GM13977 (cell line): Measurements from ENCODE around the gene CCDC137.
A peak's percentile ranks its signal among the peaks of the same experiment; 100 is the strongest.

Source experiments
- DNase-seq: peaks from one replicate; pipeline ENCODE4 v3.0.0; 2012; ENCODE audit warnings: low spot score
- CTCF ChIP-seq: IDR thresholded peaks from 2 replicates; pipeline ENCODE4 v1.5.1; 2012; ENCODE audit warnings: mild to moderate bottlenecking, control low read depth; ENCODE audit not compliant: insufficient read depth; ENCODE audit errors: extremely low read depth, missing control alignments
- in situ Hi-C: fragments of 300-500 bp; cut with MboI; formaldehyde crosslinking; loops from one replicate; pipeline ENCODE4 v1.12.0; 2022; ENCODE audit warnings: low sequenced_read_pairs, low pct_unique_long_range_greater_than_20kb, mixed read lengths, inconsistent platforms; ENCODE audit not compliant: unreplicated experiment

CCDC137 gene

GRCh38 chr17:81700353-81701287 is 34.1 kb downstream of the CCDC137 start:
- in situ Hi-C loops, result no loop called here
- DNase-seq, result no peak
- no peak for TF ChIP-seq CTCF

- DNase-seq, result no peak
Measured at GRCh38 chr17:81701288-81702071, 34.9 kb downstream of the CCDC137 start.

GRCh38 chr17:81702934-81703746 is 36.6 kb downstream of the CCDC137 start, which contains the start of gene MRPL12:
Gene MRPL12, plus strand, starts transcription at chr17:81703367. Its CDS starts 135 bp downstream, at chr17:81703502.
- in situ Hi-C loops, result no loop called here
- TF ChIP-seq CTCF, result no peak

More at GRCh38 chr17:81701288-81702071, 34.9 kb downstream of the CCDC137 start:
- in situ Hi-C loops, result no loop called here
- peak; percentile 30 for TF ChIP-seq CTCF

GRCh38 chr17:81703747-81704654 is 37.5 kb downstream of the CCDC137 start:
- in situ Hi-C loops, result no loop called here
- TF ChIP-seq CTCF, result no peak
- DNase-seq, result no peak

More at GRCh38 chr17:81702934-81703746, 36.6 kb downstream of the CCDC137 start, which contains the start of gene MRPL12:
- peak; percentile 99 for DNase-seq

GRCh38 chr17:81705518-81706231 is 39.1 kb downstream of the CCDC137 start:
- in situ Hi-C loops, result no loop called here
- DNase-seq, result no peak
- TF ChIP-seq CTCF, result no peak
